ENCODE measurements around the gene ADGRD1.

Gene ADGRD1

DNA sequence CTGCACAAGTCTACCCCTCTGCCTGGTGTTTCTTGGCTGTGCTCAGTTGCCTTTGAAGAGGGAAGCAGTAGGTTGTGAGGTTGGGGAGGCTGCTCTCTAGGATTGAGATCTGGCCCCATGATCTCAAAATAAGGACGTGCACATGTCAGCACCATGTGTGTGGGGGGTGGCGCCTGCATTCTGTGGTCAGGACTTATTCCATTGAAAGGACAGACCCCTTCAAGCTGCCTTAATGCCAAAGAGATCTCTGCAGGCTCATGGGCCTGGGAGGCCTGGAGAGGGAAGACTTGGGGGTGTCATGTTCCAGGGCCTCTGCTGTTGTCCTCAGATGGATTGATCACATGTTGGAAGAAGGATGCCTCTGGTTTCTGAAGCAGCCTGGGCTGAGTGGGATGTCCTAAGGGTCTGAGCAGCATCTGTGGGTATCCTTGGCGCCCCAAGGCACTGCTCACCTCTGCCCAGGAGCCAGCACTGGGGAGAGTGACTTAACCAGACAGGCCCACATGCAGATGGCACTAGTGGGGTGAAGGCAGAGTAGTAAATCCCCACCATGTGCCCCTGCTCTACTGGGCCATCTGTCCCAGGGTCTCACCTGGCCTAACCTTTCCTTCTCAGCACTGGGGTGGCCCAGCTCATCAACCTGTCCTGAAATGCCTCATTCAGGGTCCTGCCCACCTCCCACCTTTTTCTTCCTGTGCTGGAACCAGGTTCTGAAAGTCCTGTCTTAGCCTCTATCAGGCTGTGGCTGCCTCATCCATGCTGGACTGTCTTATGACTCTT, 118.9 kb downstream of the ADGRD1 start:
- DNase-seq (ENCODE audit: low read depth in 2 of 2), result no peak
- H3K4me3 ChIP-seq (replicated peaks in 1 of 2; ENCODE audit: low read depth in 2 of 2, low read length in 2 of 2), result no peak overlapping the region
- TF ChIP-seq, protein P1, sequence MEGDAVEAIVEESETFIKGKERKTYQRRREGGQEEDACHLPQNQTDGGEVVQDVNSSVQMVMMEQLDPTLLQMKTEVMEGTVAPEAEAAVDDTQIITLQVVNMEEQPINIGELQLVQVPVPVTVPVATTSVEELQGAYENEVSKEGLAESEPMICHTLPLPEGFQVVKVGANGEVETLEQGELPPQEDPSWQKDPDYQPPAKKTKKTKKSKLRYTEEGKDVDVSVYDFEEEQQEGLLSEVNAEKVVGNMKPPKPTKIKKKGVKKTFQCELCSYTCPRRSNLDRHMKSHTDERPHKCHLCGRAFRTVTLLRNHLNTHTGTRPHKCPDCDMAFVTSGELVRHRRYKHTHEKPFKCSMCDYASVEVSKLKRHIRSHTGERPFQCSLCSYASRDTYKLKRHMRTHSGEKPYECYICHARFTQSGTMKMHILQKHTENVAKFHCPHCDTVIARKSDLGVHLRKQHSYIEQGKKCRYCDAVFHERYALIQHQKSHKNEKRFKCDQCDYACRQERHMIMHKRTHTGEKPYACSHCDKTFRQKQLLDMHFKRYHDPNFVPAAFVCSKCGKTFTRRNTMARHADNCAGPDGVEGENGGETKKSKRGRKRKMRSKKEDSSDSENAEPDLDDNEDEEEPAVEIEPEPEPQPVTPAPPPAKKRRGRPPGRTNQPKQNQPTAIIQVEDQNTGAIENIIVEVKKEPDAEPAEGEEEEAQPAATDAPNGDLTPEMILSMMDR (IDR thresholded peaks at IDR 0.05; ENCODE audit: low read depth, low read length), result no peak

DNA sequence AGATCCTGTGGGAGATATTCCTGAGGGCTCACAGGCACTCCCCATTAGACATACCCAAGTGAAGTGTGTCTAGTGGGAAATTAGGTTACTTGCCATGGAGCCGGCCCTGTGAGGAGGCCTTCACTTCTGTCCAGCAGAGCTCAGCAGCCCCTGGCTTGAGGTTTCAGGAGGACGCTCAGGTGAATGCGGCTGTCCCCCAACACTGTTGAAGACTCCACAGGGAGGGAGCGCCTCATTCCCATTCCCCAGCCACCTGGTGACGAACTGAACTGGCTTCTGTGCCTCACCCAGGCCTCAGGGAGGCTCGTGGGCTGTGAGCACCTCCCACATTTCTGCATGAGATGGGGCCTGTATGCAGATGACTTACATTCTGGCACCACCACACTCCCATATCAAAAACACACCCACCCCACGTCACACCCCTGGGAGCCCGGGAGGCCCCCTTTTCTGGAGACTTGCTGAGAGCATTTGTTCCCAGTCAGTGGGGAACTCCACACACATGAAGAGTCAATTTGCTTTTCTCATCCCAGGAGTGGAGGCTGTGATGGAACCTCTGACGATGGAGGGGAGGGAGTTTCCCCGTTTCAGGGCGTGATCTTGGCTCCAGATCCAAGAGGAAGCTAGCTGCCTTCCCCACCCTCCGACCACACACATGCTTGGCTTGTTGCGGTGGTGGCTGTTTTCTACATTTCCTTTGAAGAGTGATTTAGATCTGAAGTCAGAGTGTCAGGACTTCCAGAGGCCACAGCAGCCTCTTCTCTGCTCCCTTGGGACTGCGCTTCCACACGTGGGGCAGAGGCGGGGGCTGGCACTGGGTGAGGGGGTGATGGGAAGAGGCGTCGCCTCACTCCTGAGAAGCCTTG, 120.7 kb downstream of the ADGRD1 start:
- no peak overlapping the region for H3K4me3 ChIP-seq (replicated peaks in 1 of 2; ENCODE audit: low read depth in 2 of 2, low read length in 2 of 2)
- peak in 1 of 2 donors; percentile 3 for DNase-seq (ENCODE audit: low read depth in 2 of 2)
- TF ChIP-seq, protein P1 (IDR thresholded peaks at IDR 0.05; ENCODE audit: low read depth, low read length), result no peak

DNA sequence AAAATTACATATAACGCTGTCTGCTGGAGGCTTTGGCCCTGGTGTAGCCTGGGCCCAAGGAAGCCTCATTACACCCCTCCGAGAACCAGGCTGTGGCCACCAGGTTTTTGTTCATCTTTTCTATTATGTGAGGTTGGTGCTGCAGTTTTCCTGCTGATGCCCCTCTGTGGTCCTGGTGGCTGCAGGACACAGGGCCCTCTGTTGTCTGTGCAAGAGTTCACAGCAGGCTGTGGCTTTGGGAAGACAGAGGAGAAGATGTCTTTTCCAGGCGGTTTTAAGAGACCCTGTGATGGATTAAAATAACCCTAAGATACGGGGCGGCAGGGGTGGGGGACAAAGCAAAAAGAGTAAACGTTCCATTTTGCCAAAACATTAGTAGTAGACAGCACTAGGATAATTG, 121.5 kb downstream of the ADGRD1 start:
- no peak overlapping the region for H3K4me3 ChIP-seq (replicated peaks in 1 of 2; ENCODE audit: low read depth in 2 of 2, low read length in 2 of 2)
- DNase-seq (ENCODE audit: low read depth in 2 of 2), result no peak
- TF ChIP-seq, protein P1 (IDR thresholded peaks at IDR 0.05; ENCODE audit: low read depth, low read length), result no peak

DNA sequence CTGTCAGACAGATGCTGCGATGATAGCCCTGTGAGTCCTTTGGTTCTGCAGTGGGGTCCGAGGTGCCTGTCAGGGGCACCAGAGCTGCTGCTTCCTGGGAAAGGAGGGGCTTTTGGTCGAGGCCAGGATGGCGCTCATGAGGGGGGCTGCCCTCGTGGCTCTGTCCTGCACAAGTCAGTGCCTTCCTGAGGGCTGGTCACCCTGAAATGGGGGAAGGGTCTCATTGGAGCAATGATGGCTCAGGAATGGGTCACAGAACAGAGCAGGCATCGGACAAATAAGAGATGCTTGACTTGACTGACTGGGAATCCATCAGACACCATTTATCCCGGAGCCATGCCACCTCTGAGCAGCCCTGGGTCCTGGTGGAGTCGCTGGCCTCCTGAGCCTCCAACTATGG, 121.9 kb downstream of the ADGRD1 start:
- no peak for DNase-seq (ENCODE audit: low read depth in 2 of 2)
- TF ChIP-seq, protein P1 (IDR thresholded peaks at IDR 0.05; ENCODE audit: low read depth, low read length), result no peak
- no peak overlapping the region for H3K4me3 ChIP-seq (replicated peaks in 1 of 2; ENCODE audit: low read depth in 2 of 2, low read length in 2 of 2)

DNA sequence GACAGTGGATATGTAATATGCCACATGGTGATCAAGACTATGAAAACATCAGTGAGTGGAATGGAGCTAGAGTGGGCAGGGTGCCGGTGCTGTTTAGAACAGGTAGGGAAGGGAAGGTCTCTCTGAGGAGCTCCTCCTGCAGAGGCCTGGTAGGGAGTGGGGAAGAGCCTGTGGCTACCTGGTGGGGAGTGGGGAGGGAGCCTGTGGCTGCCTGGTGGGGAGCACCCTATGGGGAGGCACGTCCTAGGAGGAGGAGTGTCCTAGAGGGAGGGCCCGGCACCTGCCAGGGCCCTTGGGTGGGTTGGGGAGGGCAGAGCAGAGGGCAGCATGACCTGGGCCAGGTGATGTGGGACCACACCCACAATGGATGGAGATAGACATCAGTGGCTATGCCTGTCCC, 122.6 kb downstream of the ADGRD1 start:
- H3K4me3 ChIP-seq (replicated peaks in 1 of 2; ENCODE audit: low read depth in 2 of 2, low read length in 2 of 2), result no peak overlapping the region
- no peak for DNase-seq (ENCODE audit: low read depth in 2 of 2)
- TF ChIP-seq, protein P1 (IDR thresholded peaks at IDR 0.05; ENCODE audit: low read depth, low read length), result no peak

DNA sequence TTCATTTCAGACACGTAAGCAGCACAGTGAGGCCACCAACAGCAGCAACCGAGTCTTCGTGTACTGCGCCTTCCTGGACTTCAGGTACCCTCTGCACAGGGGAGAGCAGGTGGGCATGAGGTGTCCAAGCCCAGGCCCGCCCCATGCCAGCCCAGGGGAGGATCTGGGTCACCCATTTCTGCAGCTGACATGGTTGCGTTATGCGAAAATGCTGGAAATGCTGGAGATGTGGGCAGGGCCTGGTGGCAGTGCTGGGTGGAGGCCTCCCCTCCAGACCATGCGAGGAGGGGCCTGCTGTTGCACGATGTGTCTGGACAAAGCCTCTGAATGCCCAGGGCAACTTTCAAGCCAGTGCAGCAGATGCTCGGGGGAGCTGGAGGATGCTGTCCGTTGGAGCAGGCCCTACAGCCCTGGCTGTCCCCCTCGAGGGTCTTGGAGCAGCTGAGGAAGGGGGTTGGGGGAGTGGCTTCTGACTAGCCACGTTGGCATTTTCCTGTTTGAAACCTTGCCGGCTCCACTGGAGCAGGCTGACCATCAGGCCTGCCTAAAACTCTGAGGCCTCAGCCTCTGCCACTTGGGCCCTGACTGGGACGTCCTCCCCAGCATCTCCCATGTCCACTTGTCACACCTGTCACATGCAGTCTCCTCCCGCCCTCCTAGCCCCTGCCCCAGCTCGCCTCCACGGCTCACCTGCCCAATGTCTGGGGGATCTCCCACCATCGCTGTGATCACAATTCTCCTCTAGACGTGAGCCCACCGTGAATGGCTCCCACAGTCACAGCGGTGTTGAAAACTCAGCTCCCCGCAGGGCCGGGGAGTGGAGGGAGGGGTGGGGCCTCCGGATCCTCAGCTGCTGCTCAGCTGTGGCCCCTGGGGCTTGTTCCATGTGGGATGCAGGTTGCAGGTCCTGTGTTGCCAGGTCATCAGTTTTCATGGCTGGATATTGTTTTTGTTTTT, 123.4 kb downstream of the ADGRD1 start:
- no peak overlapping the region for H3K4me3 ChIP-seq (replicated peaks in 1 of 2; ENCODE audit: low read depth in 2 of 2, low read length in 2 of 2)
- DNase-seq (ENCODE audit: low read depth in 2 of 2), result no peak
- TF ChIP-seq, protein P1 (IDR thresholded peaks at IDR 0.05; ENCODE audit: low read depth, low read length), result no peak

Measured in cardiac fibroblast (primary cell).